Nephron progenitor cell (in vitro differentiated cells): ENCODE data around the gene FAM78B.

ENCODE experiments used
- DNase-seq: peaks from one replicate; pipeline ENCODE4 v3.0.0; 2021
- H3K27ac Mint-ChIP-seq: 2 replicates; pipeline ENCODE4 v1.8.0; 2021; ENCODE audit warnings: mild to moderate bottlenecking, moderate library complexity, mixed read lengths
- H3K27me3 Mint-ChIP-seq: 2 replicates; pipeline ENCODE4 v1.8.0; 2021; ENCODE audit warnings: mild to moderate bottlenecking, low read depth, mixed read lengths; ENCODE audit not compliant: poor library complexity
- H3K36me3 Mint-ChIP-seq: 2 replicates; pipeline ENCODE4 v1.8.0; 2021; ENCODE audit warnings: low read depth, mixed read lengths
- H3K4me1 Mint-ChIP-seq: 2 replicates; pipeline ENCODE4 v1.8.0; 2021; ENCODE audit warnings: mixed read lengths
- H3K4me3 Mint-ChIP-seq: 2 replicates; pipeline ENCODE4 v1.8.0; 2021; ENCODE audit warnings: mild to moderate bottlenecking, moderate library complexity, mixed read lengths
- H3K9me3 Mint-ChIP-seq: 2 replicates; pipeline ENCODE4 v1.8.0; 2021; ENCODE audit warnings: mild to moderate bottlenecking, moderate library complexity, mixed read lengths
- CTCF ChIP-seq: fragments of 200-600 bp; sonication (generic); IDR thresholded peaks from 2 replicates; pipeline ENCODE4 v1.5.0; 2021; ENCODE audit warnings: antibody characterized with exemption

FAM78B gene

GRCh38 chr1:166084613-166085012, 82.2 kb downstream of the FAM78B start:
- no peaks in the 10 kb centered on the region for H3K36me3 Mint-ChIP-seq
- no peak overlapping the region for H3K4me3 Mint-ChIP-seq
- TF ChIP-seq CTCF, result no peak
- H3K4me1 Mint-ChIP-seq, result peaks cover 34% of the 10 kb centered on the region
- H3K27ac Mint-ChIP-seq, result no peak overlapping the region
- no peak for DNase-seq
- H3K9me3 Mint-ChIP-seq, result no peaks in the 10 kb centered on the region
- peaks cover 11% of the 10 kb centered on the region for H3K27me3 Mint-ChIP-seq

GRCh38 chr1:166083887-166084286, 82.9 kb downstream of the FAM78B start:
- peaks cover 11% of the 10 kb centered on the region for H3K27me3 Mint-ChIP-seq
- H3K4me3 Mint-ChIP-seq, result no peak overlapping the region
- H3K36me3 Mint-ChIP-seq, result no peaks in the 10 kb centered on the region
- peaks cover 27% of the 10 kb centered on the region for H3K4me1 Mint-ChIP-seq
- DNase-seq, result no peak
- no peak overlapping the region for H3K27ac Mint-ChIP-seq
- no peak for TF ChIP-seq CTCF
- H3K9me3 Mint-ChIP-seq, result no peaks in the 10 kb centered on the region

- no peak overlapping the region for H3K27ac Mint-ChIP-seq
- H3K4me3 Mint-ChIP-seq, result no peak overlapping the region
- H3K4me1 Mint-ChIP-seq, result peaks cover 25% of the 10 kb centered on the region
- no peak for DNase-seq
- no peaks in the 10 kb centered on the region for H3K36me3 Mint-ChIP-seq
- no peak for TF ChIP-seq CTCF
- H3K9me3 Mint-ChIP-seq, result no peaks in the 10 kb centered on the region
- H3K27me3 Mint-ChIP-seq, result peaks cover 11% of the 10 kb centered on the region
These were observed 84.2 kb downstream of the FAM78B start for GRCh38 chr1:166082601-166083000.

- H3K4me3 Mint-ChIP-seq, result no peak overlapping the region
- no peak for DNase-seq
- H3K4me1 Mint-ChIP-seq, result peaks cover 21% of the 10 kb centered on the region
- H3K27me3 Mint-ChIP-seq, result peaks cover 1% of the 10 kb centered on the region
- TF ChIP-seq CTCF, result no peak
- no peak overlapping the region for H3K27ac Mint-ChIP-seq
- H3K9me3 Mint-ChIP-seq, result no peaks in the 10 kb centered on the region
- no peaks in the 10 kb centered on the region for H3K36me3 Mint-ChIP-seq
These were observed 85.6 kb downstream of the FAM78B start for GRCh38 chr1:166080967-166081870.

- Mint-ChIP-seq H3K4me1 (peaks cover 18% of the 10 kb centered on the region), H3K36me3 (no peaks in the 10 kb centered on the region), H3K27ac (no peak overlapping the region), H3K27me3 (no peaks in the 10 kb centered on the region), H3K4me3 (no peak overlapping the region), H3K9me3 (no peaks in the 10 kb centered on the region)
- no peak for TF ChIP-seq CTCF
- no peak for DNase-seq
These were observed 86.4 kb downstream of the FAM78B start for GRCh38 chr1:166080277-166080966.
